Right hindlimb (tissue), 1 donor: Measurements from ENCODE around the gene BCAN.

Experiments used
- DNase-seq: peaks from one replicate; pipeline ENCODE4 v3.0.0-alpha.2; 2018

BCAN gene

GRCh38 chr1:156704166-156704711 is 62.3 kb downstream of the BCAN start:
- no peak for DNase-seq

- DNase-seq: peak; percentile 61
Observed at GRCh38 chr1:156704930-156705320, 63.0 kb downstream of the BCAN start.

GRCh38 chr1:156705321-156705917 is 63.5 kb downstream of the BCAN start, which contains the start of gene CRABP2:
Gene CRABP2 (minus strand): TSS chr1:156705583. CDS start chr1:156705446, 137 bp downstream.
- DNase-seq: peak; percentile 88

GRCh38 chr1:156705918-156706656 is 64.2 kb downstream of the BCAN start:
- DNase-seq: peak; percentile 90

GRCh38 chr1:156706657-156707416 is 64.9 kb downstream of the BCAN start:
- DNase-seq: peak; percentile 93

GRCh38 chr1:156707417-156708217 is 65.7 kb downstream of the BCAN start:
- peak; percentile 87 for DNase-seq

GRCh38 chr1:156708218-156708661 is 66.3 kb downstream of the BCAN start:
- DNase-seq: no peak

- DNase-seq: no peak
Observed at GRCh38 chr1:156709031-156709430, 67.1 kb downstream of the BCAN start.
